Activated CD4-positive, alpha-beta T cell treated with anti-CD3 and anti-CD28 coated beads for 36 hours (primary cell): ENCODE measurements around the gene PRKN. TPM values are rescaled to one million over a fixed set of nuclear protein-coding genes. Genes with fewer than 3 reads are reported as not detected.
A peak's percentile ranks its signal among the peaks of the same experiment; 100 is the strongest.

Source experiments
- ATAC-seq: fragments of 200-7000 bp; cut with Tn5 transposase; one replicate; pipeline ENCODE4 v1.10.0; 2021; ENCODE audit warnings: mild to moderate bottlenecking, moderate library complexity
- CTCF ChIA-PET: fragments of 350-600 bp; sonication (Branson Sonifier 250); formaldehyde crosslinking; loops from one replicate; lab custom pipeline; 2021; ENCODE audit warnings: antibody characterized with exemption; lab: Charles Lee
- POLR2A ChIA-PET: fragments of 350-600 bp; sonication (Branson Sonifier 250); formaldehyde crosslinking; loops from one replicate; lab custom pipeline; 2021; ENCODE audit warnings: antibody characterized with exemption, inconsistent platforms; lab: Charles Lee
- DNase-seq: peaks from one replicate; pipeline ENCODE4 v3.0.0-alpha.2; 2020
- H3K27ac Mint-ChIP-seq: one replicate; pipeline ENCODE4 v1.8.0; 2021; ENCODE audit warnings: mixed read lengths
- H3K27me3 Mint-ChIP-seq: one replicate; pipeline ENCODE4 v1.8.0; 2021; ENCODE audit warnings: mixed read lengths
- H3K36me3 Mint-ChIP-seq: one replicate; pipeline ENCODE4 v1.8.0; 2021; ENCODE audit warnings: low read depth, mixed read lengths
- H3K4me1 Mint-ChIP-seq: one replicate; pipeline ENCODE4 v1.8.0; 2021; ENCODE audit warnings: mixed read lengths
- H3K4me3 Mint-ChIP-seq: one replicate; pipeline ENCODE4 v1.8.0; 2021; ENCODE audit warnings: mild to moderate bottlenecking, moderate library complexity, mixed read lengths
- H3K9me3 Mint-ChIP-seq: one replicate; pipeline ENCODE4 v1.8.0; 2021; ENCODE audit warnings: low read depth, mixed read lengths
- intact Hi-C, 2 experiments: fragments of 100-400 bp; cut with DNase I in 1 of 2; cut with micrococcal nuclease in 1 of 2; formaldehyde crosslinking; loops; one replicate each; pipeline versions ENCODE4 v1.14.2 to v1.15.1; 2022 to 2024; cut with DNase I, micrococcal nuclease
- total RNA-seq, 2 experiments: library from RNA; stranded (reverse); gene quantifications; one replicate each; pipeline ENCODE4 v1.2.3, GENCODE V29; 2021

PRKN gene
- total RNA-seq, 2 experiments from 2014 or later = 0.56 to 0.87 TPM

GRCh38 chr6:161363286-161363685 is 1364.3 kb downstream of the PRKN start:
- no peaks in the 10 kb centered on the region for H3K4me1 Mint-ChIP-seq
- H3K36me3 Mint-ChIP-seq = peaks cover 2% of the 10 kb centered on the region
- intact Hi-C loops = no loop called here
- no peak overlapping the region for H3K27ac Mint-ChIP-seq
- H3K9me3 Mint-ChIP-seq = peaks cover 7% of the 10 kb centered on the region
- CTCF ChIA-PET = interaction anchor here (0.8 kb wide), 1 partner anchor 609 kb away, joined by 3 read pairs; no protein-coding TSS in a partner anchor
- peaks cover 2% of the 10 kb centered on the region for H3K27me3 Mint-ChIP-seq
- no peak for ATAC-seq
- DNase-seq = no peak
- POLR2A ChIA-PET = no interaction called here
- no peak overlapping the region for H3K4me3 Mint-ChIP-seq

GRCh38 chr6:161362266-161362665 is 1365.3 kb downstream of the PRKN start:
- no peak for ATAC-seq
- ChIA-PET POLR2A (no interaction called here), CTCF (no interaction called here)
- Mint-ChIP-seq H3K4me1 (no peaks in the 10 kb centered on the region), H3K4me3 (no peak overlapping the region), H3K27ac (no peak overlapping the region), H3K27me3 (peaks cover 2% of the 10 kb centered on the region), H3K9me3 (peaks cover 7% of the 10 kb centered on the region), H3K36me3 (peaks cover 2% of the 10 kb centered on the region)
- no peak for DNase-seq
- intact Hi-C loops = no loop called here

GRCh38 chr6:161361529-161361928 is 1366.0 kb downstream of the PRKN start:
- intact Hi-C loops = no loop called here
- peaks cover 7% of the 10 kb centered on the region for H3K9me3 Mint-ChIP-seq
- ChIA-PET CTCF (no interaction called here), POLR2A (interaction anchor here (0.6 kb wide), 1 partner anchor 30 kb away, joined by 5 read pairs; no protein-coding TSS in a partner anchor)
- H3K27me3 Mint-ChIP-seq = peaks cover 2% of the 10 kb centered on the region
- H3K27ac Mint-ChIP-seq = no peak overlapping the region
- no peak overlapping the region for H3K4me3 Mint-ChIP-seq
- no peak for DNase-seq
- H3K36me3 Mint-ChIP-seq = peaks cover 2% of the 10 kb centered on the region
- no peaks in the 10 kb centered on the region for H3K4me1 Mint-ChIP-seq
- no peak for ATAC-seq

GRCh38 chr6:161360520-161360919 is 1367.0 kb downstream of the PRKN start:
- H3K27ac Mint-ChIP-seq = no peak overlapping the region
- intact Hi-C loops = no loop called here
- no peaks in the 10 kb centered on the region for H3K4me1 Mint-ChIP-seq
- DNase-seq (no peak), ATAC-seq (no peak)
- peaks cover 7% of the 10 kb centered on the region for H3K9me3 Mint-ChIP-seq
- CTCF ChIA-PET = interaction anchor here (0.7 to 1.0 kb wide), 4 partner anchors 10 to 827 kb away, joined by 3 to 8 read pairs (median 4); no protein-coding TSS in a partner anchor
- H3K36me3 Mint-ChIP-seq = peaks cover 2% of the 10 kb centered on the region
- POLR2A ChIA-PET = no interaction called here
- H3K27me3 Mint-ChIP-seq = peaks cover 2% of the 10 kb centered on the region
- H3K4me3 Mint-ChIP-seq = no peak overlapping the region

GRCh38 chr6:161359618-161359945 is 1368.0 kb downstream of the PRKN start:
- CTCF ChIA-PET = interaction anchor here (1.0 to 1.2 kb wide), 2 partner anchors 11 to 370 kb away, joined by 4 read pairs; no protein-coding TSS in a partner anchor
- POLR2A ChIA-PET = no interaction called here

GRCh38 chr6:161356167-161356854 is 1371.3 kb downstream of the PRKN start:
- ATAC-seq = no peak
- Mint-ChIP-seq H3K27me3 (peaks cover 2% of the 10 kb centered on the region), H3K4me3 (no peak overlapping the region), H3K27ac (no peak overlapping the region), H3K36me3 (no peaks in the 10 kb centered on the region), H3K9me3 (peaks cover 2% of the 10 kb centered on the region), H3K4me1 (no peaks in the 10 kb centered on the region)
- no peak for DNase-seq
- intact Hi-C loops = no loop called here
- ChIA-PET POLR2A (no interaction called here), CTCF (interaction anchor here (1.0 to 2.1 kb wide), 2 partner anchors 11 to 15 kb away, joined by 5 read pairs; no protein-coding TSS in a partner anchor)

More at GRCh38 chr6:161359618-161359945, 1368.0 kb downstream of the PRKN start:
- peaks cover 7% of the 10 kb centered on the region for H3K9me3 Mint-ChIP-seq
- peaks cover 2% of the 10 kb centered on the region for H3K27me3 Mint-ChIP-seq
- H3K27ac Mint-ChIP-seq = no peak overlapping the region
- intact Hi-C loops = no loop called here
- H3K36me3 Mint-ChIP-seq = peaks cover 2% of the 10 kb centered on the region
- no peaks in the 10 kb centered on the region for H3K4me1 Mint-ChIP-seq
- no peak overlapping the region for H3K4me3 Mint-ChIP-seq
- DNase-seq (no peak), ATAC-seq (no peak)

GRCh38 chr6:161355696-161356095 is 1371.9 kb downstream of the PRKN start:
- ChIA-PET POLR2A (no interaction called here), CTCF (interaction anchor here (0.9 to 2.2 kb wide), 4 partner anchors 10 to 18 kb away, joined by 4 to 5 read pairs (median 4); no protein-coding TSS in a partner anchor)
- H3K27ac Mint-ChIP-seq = no peak overlapping the region
- no peaks in the 10 kb centered on the region for H3K9me3 Mint-ChIP-seq
- ATAC-seq (no peak), DNase-seq (no peak)
- intact Hi-C loops = no loop called here
- H3K27me3 Mint-ChIP-seq = no peaks in the 10 kb centered on the region
- no peak overlapping the region for H3K4me3 Mint-ChIP-seq
- no peaks in the 10 kb centered on the region for H3K4me1 Mint-ChIP-seq
- no peaks in the 10 kb centered on the region for H3K36me3 Mint-ChIP-seq

- no peaks in the 10 kb centered on the region for H3K27me3 Mint-ChIP-seq
- POLR2A ChIA-PET = no interaction called here
- H3K9me3 Mint-ChIP-seq = no peaks in the 10 kb centered on the region
These were observed 1372.6 kb downstream of the PRKN start for GRCh38 chr6:161354956-161355355.

GRCh38 chr6:161354276-161354840 is 1373.2 kb downstream of the PRKN start:
- ChIA-PET POLR2A (no interaction called here), CTCF (interaction anchor here (0.6 to 2.2 kb wide), 7 partner anchors 9 to 135 kb away, joined by 3 to 7 read pairs (median 4); no protein-coding TSS in a partner anchor)
- H3K27ac Mint-ChIP-seq = no peak overlapping the region
- ATAC-seq (no peak), DNase-seq (no peak)
- no peak overlapping the region for H3K4me3 Mint-ChIP-seq
- intact Hi-C loops = no loop called here
- no peaks in the 10 kb centered on the region for H3K4me1 Mint-ChIP-seq
- no peaks in the 10 kb centered on the region for H3K36me3 Mint-ChIP-seq
- no peaks in the 10 kb centered on the region for H3K27me3 Mint-ChIP-seq
- H3K9me3 Mint-ChIP-seq = no peaks in the 10 kb centered on the region

More at GRCh38 chr6:161354956-161355355, 1372.6 kb downstream of the PRKN start:
- Mint-ChIP-seq H3K4me1 (no peaks in the 10 kb centered on the region), H3K27ac (no peak overlapping the region), H3K4me3 (no peak overlapping the region), H3K36me3 (no peaks in the 10 kb centered on the region)
- CTCF ChIA-PET = interaction anchor here (0.7 to 2.2 kb wide), 7 partner anchors 10 to 1632 kb away, joined by 3 to 7 read pairs (median 4); no protein-coding TSS in a partner anchor
- intact Hi-C loops = no loop called here
- DNase-seq (no peak), ATAC-seq (no peak)

- no peaks in the 10 kb centered on the region for H3K36me3 Mint-ChIP-seq
- no peak overlapping the region for H3K27ac Mint-ChIP-seq
- no peaks in the 10 kb centered on the region for H3K9me3 Mint-ChIP-seq
- ChIA-PET CTCF (interaction anchor here (1.3 to 2.1 kb wide), 2 partner anchors 15 to 18 kb away, joined by 3 to 7 read pairs; no protein-coding TSS in a partner anchor), POLR2A (no interaction called here)
- H3K27me3 Mint-ChIP-seq = no peaks in the 10 kb centered on the region
- ATAC-seq (no peak), DNase-seq (no peak)
- H3K4me1 Mint-ChIP-seq = no peaks in the 10 kb centered on the region
- intact Hi-C loops = no loop called here
- no peak overlapping the region for H3K4me3 Mint-ChIP-seq
These were observed 1374.4 kb downstream of the PRKN start for GRCh38 chr6:161353208-161353613.

GRCh38 chr6:161351858-161352257 is 1375.7 kb downstream of the PRKN start:
- intact Hi-C loops = no loop called here
- ATAC-seq (peak; percentile 53), DNase-seq (no peak)
- Mint-ChIP-seq H3K27ac (no peak overlapping the region), H3K4me3 (no peak overlapping the region), H3K36me3 (no peaks in the 10 kb centered on the region), H3K9me3 (no peaks in the 10 kb centered on the region), H3K4me1 (no peaks in the 10 kb centered on the region), H3K27me3 (no peaks in the 10 kb centered on the region)
- ChIA-PET CTCF (no interaction called here), POLR2A (no interaction called here)
